HCT116 (cell line): Measurements from ENCODE around the gene SRGAP1.

Source experiments
- EZH2phosphoT487 ChIP-seq: fragments of 200-600 bp; IDR thresholded peaks from 2 replicates; pipeline ENCODE4 v1.6.1; 2018; ENCODE audit warnings: antibody characterized with exemption, borderline replicate concordance
- POLR2A ChIP-seq: IDR thresholded peaks from 2 replicates; pipeline ENCODE4 v1.7.0; 2011; ENCODE audit warnings: borderline replicate concordance; ENCODE audit not compliant: insufficient read depth, insufficient read length; ENCODE audit errors: extremely low read depth
- POLR2AphosphoS5 ChIP-seq: IDR thresholded peaks from 2 replicates; pipeline ENCODE4 v1.6.1; 2011; ENCODE audit warnings: mild to moderate bottlenecking, low read depth, low read length, moderate library complexity
- YY1 ChIP-seq: IDR thresholded peaks from 2 replicates; pipeline ENCODE4 v1.6.1; 2011; ENCODE audit warnings: low read length, low read depth, moderate library complexity, mild to moderate bottlenecking; ENCODE audit not compliant: insufficient replicate concordance; ENCODE audit errors: extremely low read depth
- TF ChIP-seq, protein P1 (sequence below), 3 experiments: fragments of 200-600 bp in 1 of 3; sonication (generic) in 1 of 3; IDR thresholded peaks in 2 of 3; conservative IDR thresholded peaks in 1 of 3; 2 replicates each; pipeline ENCODE4 v1.5.1; 2012 to 2017; ENCODE audit warnings: low read depth in 2 of 3, low read length in 2 of 3, antibody characterized with exemption in 1 of 3, borderline replicate concordance in 1 of 3, control low read depth in 1 of 3, mild to moderate bottlenecking in 1 of 3, mixed read lengths in 1 of 3, mixed run types in 1 of 3, moderate library complexity in 1 of 3; ENCODE audit not compliant: insufficient read depth in 1 of 3
- TF ChIP-seq, protein P2 (sequence below): IDR thresholded peaks from 2 replicates; pipeline ENCODE4 v1.6.1; 2011; ENCODE audit warnings: mild to moderate bottlenecking, low read length, moderate library complexity; ENCODE audit not compliant: insufficient replicate concordance; ENCODE audit errors: extremely low read depth
- TF ChIP-seq, protein P3 (sequence below): IDR thresholded peaks from 2 replicates; pipeline ENCODE4 v1.6.1; 2012; ENCODE audit warnings: low read depth

DNA sequence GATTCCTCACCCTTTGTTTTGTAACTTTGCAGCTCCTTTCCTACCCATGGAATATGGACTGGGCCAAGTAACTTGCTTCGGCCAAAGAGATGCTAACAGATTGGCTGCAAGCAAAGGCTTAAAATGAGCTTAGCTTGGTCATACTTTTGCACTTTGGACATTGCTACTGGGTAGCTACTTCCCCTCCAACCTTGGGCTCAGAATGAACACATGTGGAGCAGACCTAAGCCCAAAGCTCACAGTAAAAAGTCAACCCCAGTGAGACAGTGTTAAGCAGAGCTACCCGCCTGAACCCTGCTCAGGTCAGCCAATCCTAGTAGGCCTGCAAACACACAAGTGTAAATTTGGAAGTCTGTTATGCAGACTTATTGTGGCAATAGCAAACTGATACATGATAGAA is 363.0 kb downstream of the SRGAP1 start:
- no peak for TF ChIP-seq YY1
- TF ChIP-seq POLR2A = no peak
- TF ChIP-seq, protein P1, sequence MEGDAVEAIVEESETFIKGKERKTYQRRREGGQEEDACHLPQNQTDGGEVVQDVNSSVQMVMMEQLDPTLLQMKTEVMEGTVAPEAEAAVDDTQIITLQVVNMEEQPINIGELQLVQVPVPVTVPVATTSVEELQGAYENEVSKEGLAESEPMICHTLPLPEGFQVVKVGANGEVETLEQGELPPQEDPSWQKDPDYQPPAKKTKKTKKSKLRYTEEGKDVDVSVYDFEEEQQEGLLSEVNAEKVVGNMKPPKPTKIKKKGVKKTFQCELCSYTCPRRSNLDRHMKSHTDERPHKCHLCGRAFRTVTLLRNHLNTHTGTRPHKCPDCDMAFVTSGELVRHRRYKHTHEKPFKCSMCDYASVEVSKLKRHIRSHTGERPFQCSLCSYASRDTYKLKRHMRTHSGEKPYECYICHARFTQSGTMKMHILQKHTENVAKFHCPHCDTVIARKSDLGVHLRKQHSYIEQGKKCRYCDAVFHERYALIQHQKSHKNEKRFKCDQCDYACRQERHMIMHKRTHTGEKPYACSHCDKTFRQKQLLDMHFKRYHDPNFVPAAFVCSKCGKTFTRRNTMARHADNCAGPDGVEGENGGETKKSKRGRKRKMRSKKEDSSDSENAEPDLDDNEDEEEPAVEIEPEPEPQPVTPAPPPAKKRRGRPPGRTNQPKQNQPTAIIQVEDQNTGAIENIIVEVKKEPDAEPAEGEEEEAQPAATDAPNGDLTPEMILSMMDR (IDR thresholded peaks at IDR 0.05 in 2 of 3, conservative IDR thresholded peaks at IDR 0.05 in 1 of 3; ENCODE audit: borderline replicate concordance in 1 of 3, insufficient read depth in 1 of 3, low read depth in 2 of 3, low read length in 2 of 3) = no peak
- no peak for TF ChIP-seq EZH2phosphoT487
- TF ChIP-seq, protein P2, sequence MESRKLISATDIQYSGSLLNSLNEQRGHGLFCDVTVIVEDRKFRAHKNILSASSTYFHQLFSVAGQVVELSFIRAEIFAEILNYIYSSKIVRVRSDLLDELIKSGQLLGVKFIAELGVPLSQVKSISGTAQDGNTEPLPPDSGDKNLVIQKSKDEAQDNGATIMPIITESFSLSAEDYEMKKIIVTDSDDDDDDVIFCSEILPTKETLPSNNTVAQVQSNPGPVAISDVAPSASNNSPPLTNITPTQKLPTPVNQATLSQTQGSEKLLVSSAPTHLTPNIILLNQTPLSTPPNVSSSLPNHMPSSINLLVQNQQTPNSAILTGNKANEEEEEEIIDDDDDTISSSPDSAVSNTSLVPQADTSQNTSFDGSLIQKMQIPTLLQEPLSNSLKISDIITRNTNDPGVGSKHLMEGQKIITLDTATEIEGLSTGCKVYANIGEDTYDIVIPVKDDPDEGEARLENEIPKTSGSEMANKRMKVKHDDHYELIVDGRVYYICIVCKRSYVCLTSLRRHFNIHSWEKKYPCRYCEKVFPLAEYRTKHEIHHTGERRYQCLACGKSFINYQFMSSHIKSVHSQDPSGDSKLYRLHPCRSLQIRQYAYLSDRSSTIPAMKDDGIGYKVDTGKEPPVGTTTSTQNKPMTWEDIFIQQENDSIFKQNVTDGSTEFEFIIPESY = no peak
- TF ChIP-seq POLR2AphosphoS5 = no peak
- TF ChIP-seq, protein P3, sequence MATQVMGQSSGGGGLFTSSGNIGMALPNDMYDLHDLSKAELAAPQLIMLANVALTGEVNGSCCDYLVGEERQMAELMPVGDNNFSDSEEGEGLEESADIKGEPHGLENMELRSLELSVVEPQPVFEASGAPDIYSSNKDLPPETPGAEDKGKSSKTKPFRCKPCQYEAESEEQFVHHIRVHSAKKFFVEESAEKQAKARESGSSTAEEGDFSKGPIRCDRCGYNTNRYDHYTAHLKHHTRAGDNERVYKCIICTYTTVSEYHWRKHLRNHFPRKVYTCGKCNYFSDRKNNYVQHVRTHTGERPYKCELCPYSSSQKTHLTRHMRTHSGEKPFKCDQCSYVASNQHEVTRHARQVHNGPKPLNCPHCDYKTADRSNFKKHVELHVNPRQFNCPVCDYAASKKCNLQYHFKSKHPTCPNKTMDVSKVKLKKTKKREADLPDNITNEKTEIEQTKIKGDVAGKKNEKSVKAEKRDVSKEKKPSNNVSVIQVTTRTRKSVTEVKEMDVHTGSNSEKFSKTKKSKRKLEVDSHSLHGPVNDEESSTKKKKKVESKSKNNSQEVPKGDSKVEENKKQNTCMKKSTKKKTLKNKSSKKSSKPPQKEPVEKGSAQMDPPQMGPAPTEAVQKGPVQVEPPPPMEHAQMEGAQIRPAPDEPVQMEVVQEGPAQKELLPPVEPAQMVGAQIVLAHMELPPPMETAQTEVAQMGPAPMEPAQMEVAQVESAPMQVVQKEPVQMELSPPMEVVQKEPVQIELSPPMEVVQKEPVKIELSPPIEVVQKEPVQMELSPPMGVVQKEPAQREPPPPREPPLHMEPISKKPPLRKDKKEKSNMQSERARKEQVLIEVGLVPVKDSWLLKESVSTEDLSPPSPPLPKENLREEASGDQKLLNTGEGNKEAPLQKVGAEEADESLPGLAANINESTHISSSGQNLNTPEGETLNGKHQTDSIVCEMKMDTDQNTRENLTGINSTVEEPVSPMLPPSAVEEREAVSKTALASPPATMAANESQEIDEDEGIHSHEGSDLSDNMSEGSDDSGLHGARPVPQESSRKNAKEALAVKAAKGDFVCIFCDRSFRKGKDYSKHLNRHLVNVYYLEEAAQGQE = no peak
